Measurements from ENCODE around the gene GPR68. TPM values are rescaled to one million over a fixed set of nuclear protein-coding genes. Genes with fewer than 3 reads are reported as not detected.

Gene GPR68
- total RNA-seq, 1 donor from 2014 or later, result 0.11 TPM

DNA sequence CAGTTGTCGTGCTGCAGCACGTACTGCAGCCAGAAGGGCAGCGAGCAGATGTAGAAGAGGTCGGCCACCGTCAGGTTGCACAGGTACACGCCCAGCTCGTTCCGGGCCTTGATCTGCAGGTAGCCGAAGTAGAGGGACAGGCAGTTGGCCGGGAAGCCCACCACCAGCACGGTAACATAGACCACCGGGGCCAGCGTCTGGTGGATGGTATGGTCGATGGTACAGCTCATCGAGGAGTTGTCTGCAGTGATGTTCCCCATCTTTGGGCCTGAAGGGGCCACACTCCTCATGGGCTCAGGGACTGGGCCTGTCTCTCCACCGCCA, 9.8 kb downstream of the GPR68 start:
- H3K36me3 Mint-ChIP-seq (ENCODE audit: unreplicated experiment), result no peaks in the 10 kb centered on the region
- H3K27me3 Mint-ChIP-seq (ENCODE audit: unreplicated experiment), result no peaks in the 10 kb centered on the region
- H3K4me3 Mint-ChIP-seq (ENCODE audit: unreplicated experiment), result no peak overlapping the region
- H3K27ac Mint-ChIP-seq (ENCODE audit: unreplicated experiment), result no peak overlapping the region
- TF ChIP-seq, protein P1, sequence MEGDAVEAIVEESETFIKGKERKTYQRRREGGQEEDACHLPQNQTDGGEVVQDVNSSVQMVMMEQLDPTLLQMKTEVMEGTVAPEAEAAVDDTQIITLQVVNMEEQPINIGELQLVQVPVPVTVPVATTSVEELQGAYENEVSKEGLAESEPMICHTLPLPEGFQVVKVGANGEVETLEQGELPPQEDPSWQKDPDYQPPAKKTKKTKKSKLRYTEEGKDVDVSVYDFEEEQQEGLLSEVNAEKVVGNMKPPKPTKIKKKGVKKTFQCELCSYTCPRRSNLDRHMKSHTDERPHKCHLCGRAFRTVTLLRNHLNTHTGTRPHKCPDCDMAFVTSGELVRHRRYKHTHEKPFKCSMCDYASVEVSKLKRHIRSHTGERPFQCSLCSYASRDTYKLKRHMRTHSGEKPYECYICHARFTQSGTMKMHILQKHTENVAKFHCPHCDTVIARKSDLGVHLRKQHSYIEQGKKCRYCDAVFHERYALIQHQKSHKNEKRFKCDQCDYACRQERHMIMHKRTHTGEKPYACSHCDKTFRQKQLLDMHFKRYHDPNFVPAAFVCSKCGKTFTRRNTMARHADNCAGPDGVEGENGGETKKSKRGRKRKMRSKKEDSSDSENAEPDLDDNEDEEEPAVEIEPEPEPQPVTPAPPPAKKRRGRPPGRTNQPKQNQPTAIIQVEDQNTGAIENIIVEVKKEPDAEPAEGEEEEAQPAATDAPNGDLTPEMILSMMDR (IDR thresholded peaks at IDR 0.05), result no peak
- H3K4me1 Mint-ChIP-seq (ENCODE audit: unreplicated experiment), result peaks cover 4% of the 10 kb centered on the region
- no peak for DNase-seq (ENCODE audit: extremely low spot score, unreplicated experiment)
- peaks cover 14% of the 10 kb centered on the region for H3K9me3 Mint-ChIP-seq (ENCODE audit: unreplicated experiment)

- TF ChIP-seq, protein P1 (IDR thresholded peaks at IDR 0.05), result no peak
- no peak for DNase-seq (ENCODE audit: extremely low spot score, unreplicated experiment)
- Mint-ChIP-seq H3K4me3 (ENCODE audit: unreplicated experiment) (no peak overlapping the region), H3K36me3 (ENCODE audit: unreplicated experiment) (no peaks in the 10 kb centered on the region), H3K27ac (ENCODE audit: unreplicated experiment) (no peak overlapping the region), H3K4me1 (ENCODE audit: unreplicated experiment) (peaks cover 4% of the 10 kb centered on the region), H3K9me3 (ENCODE audit: unreplicated experiment) (peaks cover 11% of the 10 kb centered on the region), H3K27me3 (ENCODE audit: unreplicated experiment) (no peaks in the 10 kb centered on the region)
Observed at GRCh38 chr14:91233936-91234790, 10.3 kb downstream of the GPR68 start.

- no peaks in the 10 kb centered on the region for H3K27me3 Mint-ChIP-seq (ENCODE audit: unreplicated experiment)
- H3K4me1 Mint-ChIP-seq (ENCODE audit: unreplicated experiment), result peaks cover 7% of the 10 kb centered on the region
- H3K4me3 Mint-ChIP-seq (ENCODE audit: unreplicated experiment), result no peak overlapping the region
- TF ChIP-seq, protein P1 (IDR thresholded peaks at IDR 0.05), result no peak
- H3K27ac Mint-ChIP-seq (ENCODE audit: unreplicated experiment), result no peak overlapping the region
- H3K9me3 Mint-ChIP-seq (ENCODE audit: unreplicated experiment), result peaks cover 11% of the 10 kb centered on the region
- H3K36me3 Mint-ChIP-seq (ENCODE audit: unreplicated experiment), result peaks cover 3% of the 10 kb centered on the region
- no peak for DNase-seq (ENCODE audit: extremely low spot score, unreplicated experiment)
Observed at GRCh38 chr14:91232603-91233002, 11.9 kb downstream of the GPR68 start.

- Mint-ChIP-seq H3K9me3 (ENCODE audit: unreplicated experiment) (peaks cover 11% of the 10 kb centered on the region), H3K27ac (ENCODE audit: unreplicated experiment) (no peak overlapping the region), H3K4me1 (ENCODE audit: unreplicated experiment) (peaks cover 4% of the 10 kb centered on the region), H3K36me3 (ENCODE audit: unreplicated experiment) (peaks cover 3% of the 10 kb centered on the region), H3K4me3 (ENCODE audit: unreplicated experiment) (no peak overlapping the region), H3K27me3 (ENCODE audit: unreplicated experiment) (no peaks in the 10 kb centered on the region)
- no peak for DNase-seq (ENCODE audit: extremely low spot score, unreplicated experiment)
- TF ChIP-seq, protein P1 (IDR thresholded peaks at IDR 0.05), result no peak
Observed at GRCh38 chr14:91232052-91232451, 12.5 kb downstream of the GPR68 start.

DNA sequence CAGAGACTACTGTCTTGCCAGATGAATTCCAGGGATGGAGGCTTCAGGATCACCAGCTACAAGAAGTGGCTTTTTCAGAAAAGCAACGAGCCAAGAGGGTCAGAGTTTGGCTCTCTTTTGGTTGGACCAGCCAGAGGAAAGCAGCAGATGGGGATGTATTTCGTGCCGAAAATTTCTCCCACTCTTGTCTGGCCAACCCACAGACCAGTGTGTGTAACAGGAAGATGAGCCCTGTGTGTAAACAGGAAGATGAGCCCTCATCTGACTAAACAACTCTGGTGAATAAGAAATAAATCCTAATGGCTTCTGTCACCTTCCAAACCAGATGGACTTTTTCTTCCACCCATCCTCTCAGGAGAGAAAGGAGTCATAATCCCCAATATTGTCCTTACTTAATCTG, 13.1 kb downstream of the GPR68 start:
- Mint-ChIP-seq H3K9me3 (ENCODE audit: unreplicated experiment) (peaks cover 11% of the 10 kb centered on the region), H3K4me3 (ENCODE audit: unreplicated experiment) (no peak overlapping the region), H3K4me1 (ENCODE audit: unreplicated experiment) (peaks cover 4% of the 10 kb centered on the region), H3K36me3 (ENCODE audit: unreplicated experiment) (peaks cover 3% of the 10 kb centered on the region), H3K27me3 (ENCODE audit: unreplicated experiment) (no peaks in the 10 kb centered on the region), H3K27ac (ENCODE audit: unreplicated experiment) (no peak overlapping the region)
- DNase-seq (ENCODE audit: extremely low spot score, unreplicated experiment), result no peak
- TF ChIP-seq, protein P1 (IDR thresholded peaks at IDR 0.05), result no peak
